Erythroblast (primary cell): ENCODE data around the gene EIF4G3.

Experiments used
- GATA1 ChIP-seq: IDR thresholded peaks from 2 replicates; pipeline ENCODE4 v1.6.1; 2011; ENCODE audit warnings: low read depth, mild to moderate bottlenecking, control low read depth, low read length, moderate library complexity
- POLR2A ChIP-seq: IDR thresholded peaks from 2 replicates; pipeline ENCODE4 v1.6.1; 2011; ENCODE audit warnings: mild to moderate bottlenecking, low read length

GRCh38 chr1:20829531-20829930 lies 347.2 kb downstream of the EIF4G3 start:
- TF ChIP-seq POLR2A (no peak), GATA1 (no peak)
